Cardiac fibroblast (primary cell): ENCODE results near the gene STAT1.

Source experiments
- DNase-seq, 2 donors: peaks; one replicate each; pipeline versions ENCODE4 v3.0.0 to v3.0.0-alpha.2; 2010; ENCODE audit warnings: low read depth in 2 of 2
- H3K4me3 ChIP-seq, 2 donors: replicated peaks in 1 of 2; 1 replicate in 1 of 2; 2 replicates in 1 of 2; pipeline ENCODE4 v1.5.1; 2011; ENCODE audit warnings: low read depth in 2 of 2, low read length in 2 of 2, mild to moderate bottlenecking in 2 of 2, moderate library complexity in 1 of 2
- CTCF ChIP-seq: IDR thresholded peaks from one replicate; pipeline ENCODE4 v1.5.1; 2011; ENCODE audit warnings: low read depth, mild to moderate bottlenecking, low read length, inconsistent platforms

Gene STAT1

GRCh38 chr2:191036363-191036762 is 22.4 kb upstream of the STAT1 start:
- TF ChIP-seq CTCF: no peak
- DNase-seq: no peak
- no peak overlapping the region for H3K4me3 ChIP-seq

- no peak overlapping the region for H3K4me3 ChIP-seq
- TF ChIP-seq CTCF: no peak
- DNase-seq: no peak
Measured at GRCh38 chr2:191032588-191033429, 18.8 kb upstream of the STAT1 start.

DNA sequence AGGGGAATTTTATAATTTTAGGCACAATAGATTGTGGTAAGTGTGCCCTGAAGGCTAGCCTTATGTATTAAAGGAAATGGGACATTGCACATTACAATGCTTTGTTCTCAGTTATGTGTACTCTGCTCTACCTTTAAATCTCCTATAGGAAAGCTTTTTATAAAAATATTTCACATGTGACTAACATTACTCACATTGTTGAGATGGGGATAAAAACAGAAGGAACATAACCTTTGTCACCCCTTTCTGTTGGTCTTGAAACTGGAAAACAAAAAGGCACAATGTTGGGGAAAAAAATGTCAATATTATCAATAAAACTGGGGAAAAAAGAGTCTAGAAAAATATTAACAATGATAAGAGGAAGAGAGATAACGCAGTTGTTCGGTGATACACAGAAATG is 17.3 kb upstream of the STAT1 start:
- no peak for DNase-seq
- no peak for TF ChIP-seq CTCF
- no peak overlapping the region for H3K4me3 ChIP-seq

DNA sequence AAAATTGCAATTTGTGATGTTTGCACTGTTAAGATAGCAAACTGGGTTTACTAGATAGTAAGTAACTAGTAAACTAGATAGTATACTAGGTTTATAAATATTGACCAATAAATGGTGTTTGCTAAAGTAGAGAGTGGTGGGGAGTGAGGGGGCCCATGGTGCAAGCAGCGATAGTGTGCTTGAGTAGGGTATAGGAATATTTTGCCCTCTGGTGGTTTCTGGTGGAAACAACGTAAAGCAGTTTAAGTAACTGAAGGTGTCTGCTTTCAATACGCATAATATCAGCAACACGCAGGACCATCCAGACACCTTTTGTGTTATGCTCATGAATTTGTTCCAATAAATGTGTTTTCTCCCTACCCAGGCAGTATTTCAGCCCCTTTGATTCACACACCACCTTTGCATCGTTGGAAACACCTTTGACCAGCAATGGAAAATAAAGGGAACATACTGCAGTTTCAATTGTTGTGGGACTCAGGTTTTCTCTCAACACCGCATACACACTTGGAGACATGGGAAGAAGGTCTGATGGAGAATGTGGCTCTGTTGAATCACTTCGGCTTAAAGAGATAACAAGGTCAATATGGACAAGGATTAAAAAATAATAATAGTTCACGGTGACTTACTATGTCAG is 16.7 kb upstream of the STAT1 start:
- TF ChIP-seq CTCF: peak; percentile 68
- H3K4me3 ChIP-seq: no peak overlapping the region
- DNase-seq: peak; percentile 62 to 72

GRCh38 chr2:191029280-191029950 is 15.4 kb upstream of the STAT1 start:
- no peak overlapping the region for H3K4me3 ChIP-seq
- no peak for DNase-seq
- no peak for TF ChIP-seq CTCF

GRCh38 chr2:191026377-191026776 is 12.4 kb upstream of the STAT1 start:
- no peak for TF ChIP-seq CTCF
- no peak for DNase-seq
- no peak overlapping the region for H3K4me3 ChIP-seq
